ENCODE results near the gene KDR.

Gene KDR

DNA sequence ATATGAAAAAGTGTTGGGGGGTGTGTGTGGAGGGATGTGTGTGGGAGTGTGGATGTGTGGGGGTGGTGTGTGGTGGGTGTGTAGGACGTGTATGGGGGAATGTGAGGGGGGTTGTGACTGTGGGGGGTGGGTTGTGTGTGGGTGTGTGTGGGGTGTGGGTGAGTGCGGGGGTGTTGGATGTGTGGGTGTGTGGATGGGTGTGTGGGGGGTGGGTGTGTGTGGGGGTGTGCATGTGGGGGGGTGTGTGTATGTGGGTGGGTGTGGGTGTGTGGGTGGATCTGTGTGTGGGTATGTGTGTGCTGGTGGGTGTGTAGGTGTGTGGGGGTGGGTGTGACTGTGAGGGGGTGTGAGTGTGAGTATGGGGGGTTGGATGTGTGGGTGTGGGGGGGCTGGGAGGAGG, 47.8 kb downstream of the KDR start:
- DNase-seq, result no peak

DNA sequence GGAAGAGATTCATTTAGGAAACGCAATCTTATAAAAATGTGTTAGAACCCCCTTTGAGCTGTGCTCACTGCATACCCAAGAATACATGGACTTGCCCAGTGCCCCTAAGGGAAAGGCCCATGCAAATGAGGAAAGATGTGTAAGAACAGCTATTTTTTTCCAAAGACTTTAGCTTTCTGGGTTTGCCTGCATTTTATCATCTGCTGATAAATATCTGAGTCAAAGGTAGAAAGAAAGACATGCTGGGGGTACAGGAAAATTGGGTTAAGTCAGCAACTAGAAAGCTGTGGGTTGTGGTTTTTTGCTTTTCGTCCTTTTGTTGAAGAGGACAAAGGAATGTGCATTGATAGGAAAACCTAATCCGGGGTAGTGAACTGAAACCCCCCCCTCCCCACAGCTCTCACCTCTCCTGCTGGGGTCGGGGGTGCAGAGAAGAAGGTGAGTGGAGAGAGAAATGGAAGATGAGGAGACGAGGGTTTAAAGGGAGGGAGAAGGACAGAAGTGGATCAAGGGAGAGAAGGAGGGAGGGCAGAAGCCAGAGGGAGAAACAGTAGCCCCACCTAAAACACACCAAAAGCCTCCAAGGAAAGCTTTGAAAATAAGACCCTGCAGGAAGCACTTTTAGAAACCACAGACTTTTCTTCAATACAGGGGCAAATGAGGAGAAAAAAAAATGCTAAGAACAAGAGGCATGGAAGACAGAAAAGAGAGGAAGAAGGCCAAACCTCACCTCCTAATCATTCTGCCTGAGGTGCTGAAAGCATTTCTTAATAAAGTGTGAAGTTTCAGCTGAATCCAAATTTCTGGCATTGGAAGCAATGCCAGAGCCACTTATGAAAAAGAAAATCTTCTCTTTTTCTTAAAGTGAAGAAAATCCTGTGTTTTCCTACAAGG, 49.3 kb downstream of the KDR start:
- no peak for DNase-seq

- DNase-seq, result no peak
These were observed 50.0 kb downstream of the KDR start for GRCh38 chr4:55075376-55075775.

- DNase-seq, result no peak
These were observed 51.0 kb downstream of the KDR start for GRCh38 chr4:55074386-55074785.

GRCh38 chr4:55071951-55072350, 53.4 kb downstream of the KDR start:
- no peak for DNase-seq

DNA sequence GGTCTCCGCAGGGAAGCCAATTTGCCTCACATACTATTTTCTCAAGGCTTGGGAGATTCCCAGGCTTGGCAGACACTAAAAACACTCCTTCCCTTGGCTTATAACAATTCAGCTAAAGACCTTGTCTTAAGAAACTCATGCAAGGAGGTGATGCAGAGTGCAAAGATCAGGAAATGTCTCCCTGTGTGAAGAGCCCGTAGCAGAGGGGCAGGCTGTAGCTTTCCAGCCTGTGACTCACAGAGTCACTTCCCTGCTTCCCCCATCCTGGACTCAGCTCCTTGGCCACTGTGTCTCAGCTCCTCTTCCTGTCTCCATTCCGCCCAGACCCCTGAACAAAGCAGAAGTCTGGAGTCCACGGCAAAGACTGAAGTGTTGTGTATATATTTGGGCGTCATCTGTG, 56.1 kb downstream of the KDR start:
- no peak for DNase-seq

DNA sequence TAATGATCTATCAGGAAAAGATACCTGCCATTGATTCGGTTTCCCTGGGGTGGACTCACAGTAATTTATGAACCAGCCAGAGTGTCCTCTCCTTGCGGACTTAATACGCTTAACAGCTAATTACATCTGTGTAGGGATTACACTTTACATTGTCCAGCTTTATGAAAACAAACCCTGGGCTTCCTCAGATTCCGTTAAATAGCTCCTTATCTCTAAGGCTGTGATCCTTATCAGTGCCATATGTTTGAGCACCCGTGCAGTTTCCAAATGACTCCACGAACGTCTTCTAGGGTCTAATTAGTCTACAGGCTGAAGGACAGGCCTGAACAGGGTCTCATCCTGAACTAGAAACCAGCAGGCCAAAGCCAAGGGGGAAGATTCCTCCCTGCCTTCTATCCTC, 56.9 kb downstream of the KDR start:
- no peak for DNase-seq

GRCh38 chr4:55066018-55066417, 59.4 kb downstream of the KDR start:
- DNase-seq, result no peak

DNA sequence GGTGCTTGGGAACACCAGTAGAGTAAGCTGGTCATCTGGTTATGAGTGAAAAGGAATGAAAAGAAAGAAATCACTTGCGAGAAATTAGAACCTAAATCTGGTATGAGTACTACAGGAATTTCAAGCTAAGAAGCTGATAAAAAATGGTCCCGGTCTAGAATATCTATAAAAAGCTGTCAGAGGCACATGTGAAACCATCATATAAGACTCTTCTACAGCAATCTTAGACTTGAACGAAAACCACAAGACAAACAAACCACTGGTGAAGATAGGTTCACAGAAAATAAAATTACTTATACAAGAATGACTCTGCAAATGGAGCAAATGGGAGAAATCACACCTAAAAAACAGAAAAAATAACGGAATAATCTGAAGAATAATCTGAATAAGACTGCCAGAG, 69.9 kb downstream of the KDR start:
- DNase-seq, result no peak

DNA sequence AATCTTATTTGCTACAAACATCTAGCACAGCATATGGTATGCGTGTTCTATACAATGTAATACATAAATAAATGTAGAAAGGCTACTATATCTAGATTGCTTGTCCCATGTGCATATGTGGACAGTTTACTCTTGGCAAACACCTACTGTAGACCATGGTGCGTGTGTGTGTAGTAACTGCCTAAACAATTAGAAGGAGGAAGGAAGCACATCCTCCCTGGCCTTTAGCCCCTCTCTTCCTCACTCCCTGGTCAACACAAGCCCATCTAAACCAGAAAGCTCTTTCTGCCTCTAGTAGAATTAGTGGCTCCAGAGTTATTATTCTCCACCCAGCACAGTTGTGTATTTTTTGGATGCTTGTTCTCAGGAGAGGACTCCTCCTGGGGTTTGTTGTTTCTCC, 73.9 kb downstream of the KDR start:
- DNase-seq, result no peak

- no peak for DNase-seq
These were observed 74.9 kb downstream of the KDR start for GRCh38 chr4:55050418-55050950.

- DNase-seq, result no peak
These were observed 87.1 kb downstream of the KDR start for GRCh38 chr4:55038176-55038890.

DNA sequence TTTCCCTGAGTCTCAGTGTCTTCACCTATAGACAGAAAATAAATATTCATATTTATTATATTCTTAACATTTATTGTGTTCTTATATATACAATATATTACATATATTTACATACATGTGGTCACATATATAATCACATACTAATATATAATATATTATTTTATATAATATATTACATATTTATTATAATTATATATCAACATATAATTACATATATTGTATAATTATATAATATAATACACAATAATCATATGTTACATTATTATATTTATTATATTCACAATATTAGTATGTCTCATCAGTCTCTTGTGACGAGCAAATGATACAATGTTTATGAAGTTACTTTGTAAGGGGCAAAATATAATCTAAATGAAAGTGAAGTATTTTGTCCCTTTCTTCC, 87.7 kb downstream of the KDR start:
- no peak for DNase-seq

DNA sequence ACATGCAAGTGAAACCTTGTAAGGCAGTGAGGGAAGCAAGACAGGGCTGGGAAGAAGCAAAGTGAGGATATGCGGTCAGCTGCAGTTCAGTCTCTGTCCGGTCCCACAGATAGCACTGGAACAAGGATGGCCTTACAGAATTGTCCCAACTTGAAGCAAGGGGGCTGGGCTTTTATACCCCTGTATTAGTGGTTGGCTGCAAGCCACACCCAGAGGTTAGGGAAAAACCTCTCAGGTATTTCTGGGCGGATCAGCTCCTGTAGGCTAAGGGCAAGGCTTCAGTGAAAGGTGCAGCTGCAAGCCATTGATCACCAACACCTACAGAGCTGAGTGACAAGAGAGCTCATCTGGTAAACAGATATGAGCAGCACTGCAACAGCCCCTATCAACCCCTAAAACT, 89.0 kb downstream of the KDR start:
- DNase-seq, result no peak

- no peak for DNase-seq
These were observed 89.5 kb downstream of the KDR start for GRCh38 chr4:55035892-55036291.

DNA sequence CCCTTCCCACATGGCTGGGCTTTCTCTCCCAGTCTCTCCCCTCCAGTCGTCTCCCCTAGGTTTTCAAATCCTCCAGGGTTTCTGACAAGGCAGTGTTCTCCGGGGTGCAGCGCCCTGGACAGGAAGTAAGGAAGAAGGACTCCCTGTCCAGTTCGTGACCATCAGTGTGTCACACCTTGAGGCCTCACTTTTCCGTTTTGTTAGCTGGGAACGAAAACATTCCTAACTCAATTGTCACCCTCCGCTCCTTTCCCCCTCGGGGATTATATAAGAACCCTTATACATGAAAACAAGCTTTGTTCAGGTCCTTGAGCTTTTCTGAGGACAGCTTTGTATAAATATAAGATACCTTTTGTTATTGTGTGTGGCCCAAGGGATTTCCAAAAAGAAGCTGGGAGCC, 92.1 kb downstream of the KDR start:
- DNase-seq, result no peak

- DNase-seq, result no peak
These were observed 92.6 kb downstream of the KDR start for GRCh38 chr4:55032788-55033187.

- DNase-seq, result no peak
These were observed 93.2 kb downstream of the KDR start for GRCh38 chr4:55032179-55032578.

- no peak for DNase-seq
These were observed 94.2 kb downstream of the KDR start for GRCh38 chr4:55031158-55031557.

GRCh38 chr4:55030589-55030988, 94.8 kb downstream of the KDR start:
- no peak for DNase-seq

DNA sequence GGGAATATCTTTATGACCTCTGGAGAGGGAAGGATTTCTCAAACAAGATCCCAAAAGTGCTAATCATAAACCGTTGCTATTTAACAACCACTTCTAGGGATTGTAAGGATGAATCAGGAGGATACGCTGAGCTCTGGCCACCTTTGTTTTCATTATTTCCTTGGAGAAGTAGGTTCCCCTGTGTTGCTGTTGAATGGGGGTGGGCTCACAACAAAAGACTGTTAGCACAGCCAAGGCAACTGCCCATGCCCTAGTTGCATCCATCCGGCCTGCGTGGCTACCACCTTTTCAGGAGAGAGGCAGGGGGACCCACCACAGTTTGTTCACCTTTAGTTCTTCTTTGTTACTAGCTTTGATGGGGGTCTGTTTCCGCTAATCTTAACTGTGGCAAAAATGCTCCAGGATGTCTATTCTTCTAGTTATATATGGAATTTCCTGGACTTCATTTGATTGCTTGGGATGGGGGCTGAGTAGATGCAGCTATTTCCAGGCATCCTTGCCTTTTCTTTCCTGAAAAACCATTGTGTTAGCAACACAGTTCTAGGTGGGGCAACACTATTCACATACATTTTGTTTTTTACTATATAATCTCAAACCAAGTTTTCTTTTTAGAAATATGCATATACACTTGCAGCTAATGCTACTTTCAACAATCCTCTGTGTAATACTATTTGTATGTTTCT, 95.4 kb downstream of the KDR start:
- DNase-seq, result no peak

DNA sequence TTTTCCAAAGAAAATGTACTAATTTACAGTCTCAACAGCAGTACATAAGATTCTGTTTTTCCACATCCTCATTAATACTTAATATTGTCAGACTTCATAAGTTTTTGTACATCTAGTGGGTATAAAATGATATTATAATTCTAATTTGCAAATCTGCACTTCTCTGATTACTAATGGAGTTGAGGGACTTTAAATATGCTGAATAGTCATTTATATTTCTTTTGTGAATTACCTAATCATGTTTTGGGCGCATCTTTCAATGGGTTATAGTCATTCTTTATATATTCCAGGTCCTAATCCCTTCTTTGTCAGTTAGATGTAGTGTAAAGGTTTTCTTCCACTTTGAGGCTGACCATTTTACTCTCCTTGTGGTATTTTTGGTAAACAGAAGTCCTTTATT, 96.1 kb downstream of the KDR start:
- no peak for DNase-seq

Data from DMS79 treated with DMSO at 0.1 percent for 48 hours (cell line).